GM12878 (cell line): ENCODE measurements around the gene RPS19BP1. TPM values are rescaled to one million over a fixed set of nuclear protein-coding genes. Genes with fewer than 3 reads are reported as not detected.

ENCODE experiments used
- ATAC-seq: fragments of 200-7000 bp; cut with Tn5 transposase; 3 replicates; pipeline ENCODE4 v1.9.1; 2020; ENCODE audit warnings: mild to moderate bottlenecking, moderate library complexity
- BruUV-seq: library from RNA; stranded (reverse); fragments of 400-500 nt; replicated peaks from 2 replicates; lab custom pipeline; 2021; lab: Mats Ljungman, UMichigan
- CTCF ChIA-PET: fragments of 300-600 bp; sonication (Branson Sonifier 250); formaldehyde crosslinking; extraction: SDS; loops from one replicate; lab custom pipeline; 2021; ENCODE audit warnings: inconsistent platforms; lab: Yijun Ruan, JAX
- POLR2A ChIA-PET: fragments of 350-600 bp; formaldehyde crosslinking; extraction: SDS; loops from one replicate; lab custom pipeline; 2021; ENCODE audit warnings: inconsistent platforms; lab: Charles Lee
- RAD21 ChIA-PET: fragments of 300-600 bp; sonication (Branson Sonifier 250); formaldehyde crosslinking; loops from one replicate; lab custom pipeline; 2023; ENCODE audit warnings: antibody characterized with exemption; ENCODE audit not compliant: unreplicated experiment; lab: Charles Lee
- SMC1A ChIA-PET: fragments of 300-600 bp; sonication (Branson Sonifier 250); formaldehyde crosslinking; loops from one replicate; lab custom pipeline; 2023; ENCODE audit not compliant: unreplicated experiment, uncharacterized antibody; lab: Charles Lee
- DNase-seq: peaks from one replicate; pipeline ENCODE4 v3.0.0-alpha.2; 2011; ENCODE audit warnings: low read depth, low spot score
- FAIRE-seq: peaks from 3 replicates; lab custom pipeline; 2011; peaks lifted over from hg19 to GRCh38; lab: Jason Lieb, UNC
- H2AFZ ChIP-seq: 2 replicates; pipeline ENCODE4 v1.6.0; 2011; ENCODE audit warnings: low read depth, low read length, control low read depth; ENCODE audit not compliant: control insufficient read depth
- H3K27ac ChIP-seq: 2 replicates; pipeline ENCODE4 v1.5.1; 2011; ENCODE audit warnings: control low read depth; ENCODE audit not compliant: control insufficient read depth, insufficient read depth
- H3K27me3 ChIP-seq, 2 experiments: replicated peaks in 1 of 2; 2 replicates each; pipeline versions ENCODE4 v1.6.0 to v1.6.1; 2011; ENCODE audit warnings: low read length in 1 of 2; ENCODE audit not compliant: control insufficient read depth in 2 of 2, insufficient read depth in 2 of 2
- H3K36me3 ChIP-seq, 2 experiments: 2 replicates each; pipeline ENCODE4 v1.5.1; 2011; ENCODE audit warnings: low read length in 1 of 2; ENCODE audit not compliant: control insufficient read depth in 2 of 2, insufficient read depth in 2 of 2
- H3K4me1 ChIP-seq: 2 replicates; pipeline ENCODE4 v1.6.1; 2011; ENCODE audit warnings: mild to moderate bottlenecking, low read length, moderate library complexity, mixed read lengths; ENCODE audit not compliant: control insufficient read depth, insufficient read depth
- H3K4me2 ChIP-seq: 2 replicates; pipeline ENCODE4 v1.6.0; 2011; ENCODE audit warnings: control low read depth; ENCODE audit not compliant: control insufficient read depth, insufficient read depth
- H3K4me3 ChIP-seq: fragments of 200-600 bp; sonication (generic); 2 replicates; pipeline ENCODE4 v1.5.1; 2016
- H3K79me2 ChIP-seq: 2 replicates; pipeline ENCODE4 v1.6.0; 2011; ENCODE audit warnings: low read length; ENCODE audit not compliant: control insufficient read depth, insufficient read depth
- H3K9ac ChIP-seq: 2 replicates; pipeline ENCODE4 v1.8.0; 2011; ENCODE audit warnings: low read length, control low read depth, mixed read lengths; ENCODE audit not compliant: control insufficient read depth, insufficient read depth
- H3K9me3 ChIP-seq: replicated peaks from 3 replicates; pipeline ENCODE4 v1.5.1; 2011; ENCODE audit warnings: mild to moderate bottlenecking, low read length; ENCODE audit not compliant: control insufficient read depth, insufficient read depth
- H4K20me1 ChIP-seq: 2 replicates; pipeline ENCODE4 v1.6.0; 2011; ENCODE audit not compliant: control insufficient read depth, insufficient read depth
- BACH1 ChIP-seq: fragments of 450-650 bp; IDR thresholded peaks from 2 replicates; pipeline ENCODE4 v1.6.1; 2017; ENCODE audit warnings: mild to moderate bottlenecking, borderline replicate concordance
- CEBPB ChIP-seq, 2 experiments: fragments of 150-350 bp in 1 of 2; IDR thresholded peaks; 2 replicates each; pipeline ENCODE4 v1.6.1; 2012 to 2014; ENCODE audit warnings: low read depth in 2 of 2, low read length in 2 of 2, borderline replicate concordance in 1 of 2, inconsistent platforms in 1 of 2
- CREB1 ChIP-seq: IDR thresholded peaks from 2 replicates; pipeline ENCODE4 v1.6.1; 2012; ENCODE audit warnings: low read depth, mild to moderate bottlenecking, inconsistent platforms
- CREM ChIP-seq: IDR thresholded peaks from 2 replicates; pipeline ENCODE4 v1.6.1; 2014; ENCODE audit warnings: antibody characterized with exemption, low read depth
- EED ChIP-seq: sonication (generic); IDR thresholded peaks from 2 replicates; pipeline ENCODE4 v1.6.1; 2016; ENCODE audit warnings: antibody characterized with exemption, low read depth
- EP300 ChIP-seq, 2 experiments: fragments of 150-350 bp in 1 of 2; IDR thresholded peaks; 2 replicates each; pipeline ENCODE4 v1.6.1; 2011 to 2012; ENCODE audit warnings: low read depth in 2 of 2, low read length in 2 of 2, borderline replicate concordance in 1 of 2, improper control_type of control experiment in 1 of 2, inconsistent platforms in 1 of 2; ENCODE audit not compliant: control insufficient read depth in 1 of 2
- ESRRA ChIP-seq: IDR thresholded peaks from 2 replicates; pipeline ENCODE4 v1.6.1; 2012; ENCODE audit warnings: mild to moderate bottlenecking, low read length, improper control_type of control experiment
- FOXM1 ChIP-seq: IDR thresholded peaks from 2 replicates; pipeline ENCODE4 v1.6.1; 2012; ENCODE audit warnings: low read depth, mild to moderate bottlenecking, inconsistent platforms, low read length, moderate library complexity
- GABPA ChIP-seq: IDR thresholded peaks from 2 replicates; pipeline ENCODE4 v1.6.1; 2014; ENCODE audit warnings: antibody characterized with exemption, low read depth, mild to moderate bottlenecking, inconsistent platforms
- HCFC1 ChIP-seq: fragments of 150-350 bp; IDR thresholded peaks from 2 replicates; pipeline ENCODE4 v1.6.1; 2014; ENCODE audit warnings: low read length
- IKZF1 ChIP-seq: fragments of 450-650 bp; conservative IDR thresholded peaks from 2 replicates; pipeline ENCODE4 v1.6.1; 2017; ENCODE audit warnings: antibody characterized with exemption, mild to moderate bottlenecking
- MYC ChIP-seq: IDR thresholded peaks from 2 replicates; pipeline ENCODE4 v1.6.1; 2011; ENCODE audit warnings: mild to moderate bottlenecking, low read length, moderate library complexity, inconsistent platforms; ENCODE audit not compliant: insufficient read depth, insufficient replicate concordance, insufficient read length, severe bottlenecking
- NRF1 ChIP-seq: conservative IDR thresholded peaks from 2 replicates; pipeline ENCODE4 v1.6.1; 2011; ENCODE audit warnings: mild to moderate bottlenecking, low read depth, low read length, improper control_type of control experiment
- PAX5 ChIP-seq: IDR thresholded peaks from 2 replicates; pipeline ENCODE4 v1.6.1; 2011; ENCODE audit warnings: low read depth, low read length, borderline replicate concordance
- PML ChIP-seq: IDR thresholded peaks from 2 replicates; pipeline ENCODE4 v1.6.1; 2012; ENCODE audit warnings: low read length, inconsistent platforms
- RELA ChIP-seq: fragments of 450-650 bp; IDR thresholded peaks from 2 replicates; pipeline ENCODE4 v1.8.0; 2014; ENCODE audit warnings: borderline replicate concordance; ENCODE audit not compliant: partially characterized antibody
- SP1 ChIP-seq: IDR thresholded peaks from one replicate; pipeline ENCODE4 v1.6.1; 2011; ENCODE audit warnings: low read depth, low read length
- SRF ChIP-seq, 2 experiments: IDR thresholded peaks; 2 replicates each; pipeline ENCODE4 v1.6.1; 2011; ENCODE audit warnings: low read depth in 2 of 2, low read length in 2 of 2, mild to moderate bottlenecking in 1 of 2, moderate library complexity in 1 of 2
- SUPT20H ChIP-seq: IDR thresholded peaks from 2 replicates; pipeline ENCODE4 v1.6.1; 2011; ENCODE audit warnings: low read depth, mild to moderate bottlenecking, low read length, moderate library complexity, borderline replicate concordance; ENCODE audit not compliant: control insufficient read depth
- USF1 ChIP-seq: IDR thresholded peaks from 2 replicates; pipeline ENCODE4 v1.6.1; 2011; ENCODE audit warnings: borderline replicate concordance, low read depth, mild to moderate bottlenecking, moderate library complexity, mixed read lengths, low read length; ENCODE audit not compliant: insufficient read depth; ENCODE audit errors: extremely low read length
- USF2 ChIP-seq: IDR thresholded peaks from 2 replicates; pipeline ENCODE4 v1.6.1; 2011; ENCODE audit warnings: low read depth, low read length, improper control_type of control experiment, borderline replicate concordance
- YBX1 ChIP-seq: fragments of 450-650 bp; IDR thresholded peaks from 2 replicates; pipeline ENCODE4 v1.6.1; 2016; ENCODE audit warnings: antibody characterized with exemption
- ZNF274 ChIP-seq: IDR thresholded peaks from one replicate; pipeline ENCODE4 v1.8.0; 2011; ENCODE audit not compliant: insufficient read length, insufficient read depth
- WGBS: methylation state at CpG from one replicate; pipeline ENCODE4 v1.1.6; 2016; ENCODE audit warnings: low lambda C conversion rate; ENCODE audit not compliant: insufficient replicate concordance, insufficient coverage; ENCODE audit errors: missing lambda C conversion rate; 5-methylcytosine and 5-hydroxymethylcytosine counted together
- in situ Hi-C: fragments of 300-500 bp; cut with MboI; formaldehyde crosslinking; loops from 9 replicates; pipeline ENCODE4 v1.14.3; 2018; ENCODE audit warnings: mixed read lengths
- intact Hi-C: fragments of 100-400 bp; cut with micrococcal nuclease; formaldehyde crosslinking; loops from one replicate; pipeline ENCODE4 v1.14.2; 2022; ENCODE audit not compliant: unreplicated experiment
- polyA plus RNA-seq, 11 experiments: library from polyadenylated mRNA; depleted of rRNA in 4 of 11; unstranded in 6 of 11; stranded (reverse) in 5 of 11; fragments of >200 nt; fragmentation: Nextera tagmentation in 4 of 11; fragmentation: Illumina TruSeq in 1 of 11; extraction: Ambion mirVana in 4 of 11; extraction: Trizol in 1 of 11; gene quantifications; 1 replicate in 1 of 11; 2 replicates in 10 of 11; pipeline versions ENCODE4 v1.2.1 to v1.2.3, GENCODE V29; 2011 to 2016; ENCODE audit warnings: inconsistent platforms in 2 of 11, missing spikeins in 2 of 11, low read depth in 1 of 11
- total RNA-seq, 4 experiments: library from RNA; depleted of rRNA in 3 of 4; stranded (reverse); fragments of >200 nt in 3 of 4; fragmentation: Illumina TruSeq in 1 of 4; extraction: Trizol in 1 of 4; gene quantifications; 2 replicates each; pipeline versions ENCODE4 v1.2.1 to v1.2.3, GENCODE V29; 2013 to 2021

RPS19BP1 gene
- total and polyA plus RNA-seq, 10 of the 15 experiments (the other 5 are each of a cell fraction or from before 2014, with no cell fraction given) = 2.7 to 206 (median 78.6) TPM

- H3K4me3 ChIP-seq = no peak overlapping the region
- H3K9me3 ChIP-seq = no peaks in the 10 kb centered on the region
- DNase-seq (no peak), ATAC-seq (peak; percentile 99), FAIRE-seq (peak; percentile 98)
- no peak overlapping the region for H3K27ac ChIP-seq
- H3K4me1 ChIP-seq = peaks cover 7% of the 10 kb centered on the region; the same call in 1 of the 2 replicates
- 25% methylated on average over 13 of the region's 13 CpGs for WGBS
- RAD21 ChIA-PET = interaction anchor here (0.8 to 1.9 kb wide), 6 partner anchors 16 to 172 kb away, joined by 3 to 8 read pairs (median 3); partner anchors contain the start of gene RPL3
- H3K9ac ChIP-seq = no peak overlapping the region
- SMC1A ChIA-PET = interaction anchor here (0.6 to 2.2 kb wide), 7 partner anchors 17 to 56 kb away, joined by 3 to 9 read pairs (median 3); no protein-coding TSS in a partner anchor
- POLR2A ChIA-PET = interaction anchor here (0.6 to 1.3 kb wide), 3 partner anchors 15 to 38 kb away, joined by 3 to 7 read pairs (median 3); no protein-coding TSS in a partner anchor
- peak overlapping the region; percentile 44; the same call in 1 of the 2 replicates for H3K4me2 ChIP-seq
- H3K79me2 ChIP-seq = peaks cover 2% of the 10 kb centered on the region; the same call in 1 of the 2 replicates
- no peak overlapping the region for H2AFZ ChIP-seq
- in situ Hi-C loops (loop anchor here (5.0 kb wide), 1 partner anchor 552 kb away; no protein-coding TSS in a partner anchor), intact Hi-C loops (loop anchor here (5.0 kb wide), 1 partner anchor 547 kb away; no protein-coding TSS in a partner anchor)
- no peaks in the 10 kb centered on the region for H3K27me3 ChIP-seq
- peaks cover 3 to 25% of the 10 kb centered on the region in 2 experiments for H3K36me3 ChIP-seq
- CTCF ChIA-PET = interaction anchor here (0.8 to 15.7 kb wide), 8 partner anchors 18 to 173 kb away, joined by 3 to 372 read pairs (median 4); partner anchors contain the start of genes ATF4, RPS19BP1 and TAB1
- H4K20me1 ChIP-seq = no peaks in the 10 kb centered on the region
- no TSS peak for BruUV-seq
- TF ChIP-seq YBX1 = no peak
- peak; percentile 48 for TF ChIP-seq MYC
- TF ChIP-seq SRF (IDR thresholded peaks at IDR 0.05; ENCODE audit: low read depth in 2 of 2, low read length in 2 of 2) = no peak
- TF ChIP-seq CREB1 = 0 out of 2 replicates have a peak, but pooled peaks have one; percentile 37
- no peak for TF ChIP-seq GABPA
- TF ChIP-seq BACH1 = no peak
- no peak for TF ChIP-seq SUPT20H
- TF ChIP-seq CEBPB (IDR thresholded peaks at IDR 0.05; ENCODE audit: borderline replicate concordance in 1 of 2, low read depth in 2 of 2, low read length in 2 of 2) = no peak
- TF ChIP-seq USF1 = peak; percentile 96
- TF ChIP-seq SP1 = peak; percentile 49
- TF ChIP-seq EP300 (IDR thresholded peaks at IDR 0.05; ENCODE audit: borderline replicate concordance in 1 of 2, control insufficient read depth in 1 of 2, low read depth in 2 of 2, low read length in 2 of 2) = no peak
- no peak for TF ChIP-seq ZNF274
- no peak for TF ChIP-seq PML
- TF ChIP-seq RELA = no peak
- TF ChIP-seq EED = no peak
- TF ChIP-seq CREM = peak; percentile 62; the same call in 1 of the 2 replicates
- peak; percentile 27; the same call in 1 of the 2 replicates for TF ChIP-seq IKZF1
- peak; percentile 90 for TF ChIP-seq USF2
- peak; percentile 92 for TF ChIP-seq HCFC1
- no peak for TF ChIP-seq FOXM1
- no peak for TF ChIP-seq PAX5
- TF ChIP-seq ESRRA = 0 out of 2 replicates have a peak, but pooled peaks have one; percentile 16
- TF ChIP-seq NRF1 = no peak
Observed at GRCh38 chr22:39490135-39490798, 42.3 kb downstream of the RPS19BP1 start.
